NOMO-1 treated with dmso at 0.1 percent for 144 hours (cell line): Measurements from ENCODE around the gene CCR5AS.
"Not testable (repeated sequence)": the region's sequence is repeated elsewhere in the genome, so short reads cannot be mapped to it uniquely, and the experiment has no call there.

Source experiments
- DNase-seq: peaks from one replicate; lab custom pipeline; 2025; ENCODE audit not compliant: unreplicated experiment; lab: John Stamatoyannopoulos, UW

The CCR5AS gene

DNA sequence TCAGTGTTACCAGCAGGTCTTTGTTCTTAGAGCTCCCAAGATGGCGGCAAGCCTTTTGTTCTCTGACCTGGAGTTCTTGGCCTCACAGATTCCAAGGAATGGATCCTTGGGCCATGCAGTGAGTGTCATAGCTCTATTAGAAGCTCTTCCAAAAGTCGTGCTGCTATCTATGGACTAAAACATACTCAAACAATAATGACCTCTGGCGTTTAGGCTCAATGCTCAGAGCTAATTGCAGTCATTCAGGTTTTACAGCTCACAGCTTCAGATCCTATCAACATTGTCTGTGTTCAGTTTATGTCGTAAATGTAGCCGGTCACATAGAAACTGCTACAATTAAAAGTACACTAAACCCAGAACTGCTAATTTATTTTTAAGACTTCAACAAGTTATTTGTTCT, 22.4 kb upstream of the CCR5AS start:
- no peak for DNase-seq

DNA sequence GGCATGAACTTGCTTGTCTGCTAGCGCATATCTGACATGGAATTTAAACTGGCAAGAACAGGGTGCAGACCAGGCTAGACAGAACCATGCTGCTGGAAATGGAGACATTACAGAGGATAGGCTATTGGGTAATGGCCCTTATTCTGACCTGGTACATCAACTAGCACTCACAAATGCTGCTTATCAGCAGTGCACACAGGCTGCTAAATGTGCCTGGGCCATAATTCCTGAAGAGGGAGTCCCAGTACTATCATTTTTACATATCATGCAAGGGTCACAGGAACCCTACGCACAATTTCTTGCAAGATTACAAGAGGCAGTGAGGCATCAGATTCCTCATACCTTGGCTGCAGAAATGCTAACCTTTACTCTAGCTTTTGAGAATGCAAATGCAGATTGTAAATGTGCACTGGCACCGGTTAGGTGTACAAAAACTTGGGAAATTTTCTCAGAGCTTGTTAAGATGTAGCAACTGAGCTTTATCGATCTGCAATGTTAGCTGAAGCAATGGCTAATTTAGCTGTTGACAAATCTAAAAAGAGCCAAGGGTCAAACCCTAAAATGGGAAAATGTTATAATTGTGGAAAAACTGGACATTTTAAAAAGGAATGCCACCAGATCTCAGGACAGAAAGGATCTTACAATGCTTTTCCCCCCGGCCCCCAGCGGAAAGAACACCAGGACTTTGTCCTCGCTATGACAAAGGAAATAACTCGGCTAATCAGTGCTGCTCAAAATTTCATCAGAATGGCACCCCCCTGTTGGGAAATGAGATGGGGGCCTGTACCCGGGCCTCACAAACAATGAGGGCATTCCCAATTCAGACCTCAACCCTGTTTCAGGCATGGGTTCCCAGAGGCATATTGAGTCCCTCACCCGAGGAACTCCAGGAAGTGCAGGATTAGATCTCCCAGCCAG, 21.3 kb upstream of the CCR5AS start:
- no peak for DNase-seq

DNA sequence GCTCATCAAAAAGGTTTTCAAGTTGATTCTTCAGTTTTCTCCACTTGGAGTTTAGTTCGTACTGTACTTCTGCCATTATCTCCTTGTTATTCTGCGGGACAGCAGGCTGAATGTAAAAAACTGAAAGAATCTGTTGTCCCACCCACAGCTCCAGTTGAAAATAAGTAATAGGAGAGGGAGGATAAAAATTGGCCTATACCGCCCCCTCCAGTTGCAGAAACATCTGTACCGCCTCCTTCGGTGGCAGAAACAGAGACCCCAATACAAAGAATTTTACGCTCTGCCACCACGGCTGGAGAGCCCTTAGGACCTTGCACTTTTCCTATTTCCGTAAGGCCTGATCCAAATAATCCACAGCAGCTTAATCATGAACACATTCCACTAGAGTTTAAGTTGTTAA, 20.5 kb upstream of the CCR5AS start:
- not testable (repeated sequence) for DNase-seq

DNA sequence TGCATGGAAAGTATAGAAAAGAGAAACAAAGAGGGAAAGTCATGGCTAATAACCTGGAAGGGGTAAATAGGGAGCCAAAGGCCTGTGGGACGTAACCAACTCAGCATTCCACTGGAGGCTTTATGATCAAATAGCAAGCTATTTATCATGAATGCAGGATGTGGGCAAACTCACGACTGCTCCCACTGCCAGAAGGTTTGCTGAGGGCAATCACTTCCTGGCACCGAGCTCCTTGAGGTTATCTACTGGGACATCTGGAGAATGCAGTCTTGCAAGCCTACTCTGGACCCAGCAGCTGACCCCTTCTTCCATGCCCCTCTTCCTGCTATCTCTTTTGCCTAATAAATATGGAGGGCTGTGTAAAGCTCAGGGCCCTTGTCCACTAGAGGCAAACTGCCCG, 19.6 kb upstream of the CCR5AS start:
- DNase-seq = not testable (repeated sequence)

DNA sequence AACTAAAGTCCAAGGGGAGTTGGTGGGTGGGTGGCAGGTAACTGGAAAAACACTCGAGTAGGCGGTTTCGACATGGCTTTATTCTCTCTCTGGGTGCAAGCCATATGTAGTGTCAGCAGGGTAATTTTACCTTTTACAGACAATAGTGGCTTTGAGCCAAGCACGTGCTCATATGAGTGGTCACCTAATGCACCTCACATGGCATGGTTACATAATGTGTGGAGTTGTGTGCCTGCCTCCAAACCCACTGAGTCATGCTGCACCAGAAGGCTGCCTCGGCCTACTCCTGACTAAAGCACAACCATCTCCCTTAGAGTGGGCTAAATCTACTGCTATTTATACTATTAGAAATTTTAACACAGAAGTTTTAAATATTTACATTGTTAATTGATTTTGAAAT, 16.7 kb upstream of the CCR5AS start:
- no peak for DNase-seq

DNA sequence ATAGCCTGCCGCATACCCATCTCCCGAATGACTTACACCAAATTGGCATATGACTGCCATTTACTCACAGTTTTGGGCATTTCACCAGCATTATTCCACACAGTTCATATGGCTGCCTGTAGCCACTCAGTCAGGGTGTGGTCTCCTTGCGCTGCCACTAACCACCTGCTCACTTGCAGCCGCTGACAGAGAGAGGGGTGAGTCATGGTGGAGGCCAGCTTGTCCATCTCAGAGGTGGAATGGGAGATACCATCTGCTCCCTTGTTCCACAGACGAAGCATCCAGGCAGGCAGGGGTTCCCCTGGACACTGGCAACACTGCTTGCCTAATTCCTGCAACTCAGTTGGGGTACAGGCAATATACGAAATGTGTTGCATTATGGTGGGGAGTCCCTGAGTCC, 15.8 kb upstream of the CCR5AS start:
- no peak for DNase-seq

DNA sequence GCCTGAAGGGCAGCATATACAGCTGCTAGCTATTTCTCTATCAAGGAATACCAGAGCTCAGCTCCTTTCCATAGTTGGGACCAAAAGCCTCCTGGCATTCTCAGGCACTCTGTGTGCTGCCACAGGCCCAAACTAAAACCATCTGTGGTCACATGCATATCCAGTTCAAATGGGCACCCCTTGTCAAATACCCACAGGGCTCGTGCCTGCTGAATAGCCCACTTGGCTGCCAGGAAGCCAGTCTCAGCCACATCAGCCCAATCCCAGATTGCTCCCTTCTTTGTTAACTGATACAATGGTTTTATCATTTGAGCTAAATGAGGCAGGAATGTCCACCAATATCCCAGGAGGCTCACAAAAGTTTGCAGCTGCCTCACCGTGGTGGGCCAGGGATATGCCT, 14.1 kb upstream of the CCR5AS start:
- DNase-seq = no peak

DNA sequence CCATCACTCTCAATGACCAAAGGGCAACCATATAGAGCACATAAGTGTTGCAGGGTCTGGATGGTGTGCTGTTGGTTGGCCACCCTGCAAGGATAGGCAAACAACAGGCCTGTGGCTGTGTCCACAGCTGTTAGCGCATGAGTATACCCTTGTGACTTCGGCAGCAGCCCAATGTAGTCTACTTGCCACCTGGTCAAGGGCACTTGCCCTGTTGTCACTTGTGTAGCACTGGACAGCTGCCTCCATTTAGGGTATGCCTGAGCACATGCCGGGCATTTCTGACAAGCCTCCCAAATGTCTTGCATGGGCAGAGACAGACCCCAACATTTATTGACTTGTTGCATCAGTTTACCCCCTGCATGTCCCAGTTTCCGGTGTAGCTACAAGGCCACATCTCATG, 12.9 kb upstream of the CCR5AS start:
- no peak for DNase-seq

DNA sequence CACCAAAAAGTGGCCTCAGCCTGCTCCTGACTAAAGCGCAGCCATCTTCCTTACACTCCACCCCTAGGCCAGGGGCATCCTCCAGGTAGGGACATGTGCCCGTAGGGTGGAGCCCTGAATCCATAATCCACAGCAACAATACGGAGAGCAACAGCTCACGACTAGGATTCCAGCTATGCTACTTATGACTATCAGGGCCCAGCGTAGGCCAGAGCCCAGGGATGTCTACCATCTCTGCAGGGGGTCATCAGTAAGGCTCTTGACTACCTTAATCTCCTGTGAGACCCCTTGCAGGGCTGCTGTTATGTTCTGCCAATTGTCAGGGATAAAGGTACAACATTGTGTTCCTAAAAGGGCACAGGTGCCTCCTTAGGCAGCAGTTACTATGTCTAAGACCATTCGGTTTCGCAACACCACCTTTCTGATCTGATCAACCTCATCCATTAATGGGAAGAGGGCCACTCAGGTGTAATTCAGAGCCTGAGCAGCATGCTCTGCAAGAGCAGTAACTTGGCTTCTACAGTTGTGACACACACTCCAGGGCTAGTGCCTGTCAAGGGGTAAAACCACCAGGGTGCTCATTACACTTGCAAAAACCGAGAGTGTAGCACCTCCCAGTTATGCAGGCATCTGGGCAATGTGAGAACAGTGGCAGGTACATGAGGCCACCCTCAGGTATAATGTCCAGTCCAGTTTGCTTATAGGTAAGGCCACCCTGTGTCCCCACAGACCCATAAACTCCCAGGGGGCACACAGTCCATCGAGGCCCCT, 11.2 kb upstream of the CCR5AS start:
- no peak for DNase-seq

DNA sequence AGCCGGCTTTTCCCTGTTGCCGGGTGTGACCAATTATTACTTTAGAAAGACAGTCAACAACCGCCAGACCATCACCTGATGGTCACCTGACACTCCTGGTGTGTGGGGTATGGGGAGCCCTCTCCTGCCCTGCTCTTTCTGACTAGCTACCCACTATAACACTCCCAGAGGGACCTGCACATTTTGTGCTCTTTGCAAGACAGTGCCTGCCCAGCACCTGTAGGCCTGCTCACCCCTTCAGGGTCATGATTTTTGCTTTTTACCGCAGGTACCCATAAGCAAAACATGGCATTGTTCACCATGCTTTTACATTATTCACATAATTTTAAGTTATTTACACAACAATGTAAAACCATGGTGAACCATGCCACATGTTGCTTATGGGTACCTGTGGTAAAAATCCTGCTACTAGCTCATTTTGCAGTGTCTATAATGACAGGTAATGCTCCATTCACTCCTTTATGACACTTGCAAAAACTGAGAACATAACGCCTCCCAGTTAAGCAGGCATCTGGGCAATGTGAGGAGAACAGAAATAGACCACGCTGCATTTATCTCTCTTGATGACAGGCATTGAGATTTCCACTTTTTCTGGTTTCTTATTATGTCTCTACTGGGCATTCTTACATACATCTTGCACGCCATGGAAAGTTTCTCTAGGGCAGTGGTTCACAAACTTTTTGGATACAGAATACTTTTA, 10.1 kb upstream of the CCR5AS start:
- no peak for DNase-seq

DNA sequence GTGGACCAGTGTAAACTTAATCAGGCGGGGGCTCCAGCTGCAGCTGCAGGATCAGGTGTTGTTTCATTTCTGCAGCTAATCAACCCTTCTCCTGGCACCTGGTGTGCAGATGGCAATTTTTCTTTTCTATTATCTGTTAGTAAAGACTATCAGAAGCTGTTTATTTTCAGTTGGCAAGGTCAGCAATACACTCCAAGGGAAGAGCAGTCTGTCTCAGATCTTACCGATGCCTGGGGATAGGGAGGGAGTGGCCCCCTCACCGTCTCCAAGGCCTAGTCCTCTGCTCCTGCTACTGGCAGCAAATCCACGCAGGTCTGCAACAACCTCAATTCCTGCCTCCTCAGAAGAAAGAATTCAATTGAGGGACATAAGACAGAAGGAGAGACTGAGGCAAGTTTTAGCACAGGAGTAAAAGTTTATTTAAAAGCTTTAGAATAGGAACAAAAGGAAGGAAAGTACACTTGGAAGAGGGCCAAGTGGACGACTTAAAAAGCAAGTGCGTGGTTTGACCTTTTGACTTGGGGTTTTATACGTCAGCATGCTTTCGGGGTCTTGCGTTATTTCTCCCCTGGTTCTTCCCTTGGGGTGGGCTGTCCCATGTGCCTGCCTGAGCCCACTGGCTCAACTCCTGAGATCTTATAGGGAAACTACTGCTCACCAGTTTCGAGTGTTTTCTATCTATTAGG, 9.4 kb upstream of the CCR5AS start:
- no peak for DNase-seq

DNA sequence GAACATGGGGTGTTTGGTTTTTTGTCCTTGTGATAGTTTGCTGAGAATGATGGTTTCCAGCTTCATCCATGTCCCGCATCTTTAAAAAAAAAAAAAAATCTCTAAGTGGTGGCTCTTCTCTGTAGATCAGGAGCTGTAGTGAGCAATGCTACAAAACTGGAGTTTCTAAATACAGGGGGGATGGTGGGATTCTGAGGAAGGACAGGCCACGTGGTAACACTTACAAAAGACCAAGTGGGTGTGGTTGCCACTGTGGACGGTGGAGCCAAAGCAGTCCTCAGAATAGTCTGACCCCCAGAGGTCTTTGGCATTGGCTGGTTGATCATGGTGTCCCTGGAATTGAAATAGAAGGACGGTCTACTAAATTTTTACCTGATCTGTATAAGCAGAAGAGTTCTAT, 7.9 kb upstream of the CCR5AS start:
- no peak for DNase-seq

DNA sequence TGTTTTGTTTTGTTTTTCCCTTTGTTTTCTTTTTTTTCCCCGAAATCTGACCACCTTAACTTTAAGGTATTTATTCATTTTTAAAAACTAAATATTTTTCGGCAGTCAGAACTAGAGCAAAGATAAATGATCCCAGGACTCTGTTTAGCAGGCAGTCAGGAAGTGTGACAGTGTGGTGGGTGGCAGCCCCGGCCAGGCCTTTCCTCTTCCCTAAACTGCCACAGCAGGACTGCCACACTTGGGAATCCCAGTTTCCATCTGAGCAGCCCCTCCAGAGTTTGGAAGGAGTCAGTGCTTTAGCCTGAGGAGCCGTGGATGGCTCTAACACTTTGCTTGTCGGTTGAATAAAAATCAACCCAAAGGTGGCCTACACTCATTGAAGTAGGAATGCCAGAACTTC, 7.1 kb upstream of the CCR5AS start:
- DNase-seq = no peak

DNA sequence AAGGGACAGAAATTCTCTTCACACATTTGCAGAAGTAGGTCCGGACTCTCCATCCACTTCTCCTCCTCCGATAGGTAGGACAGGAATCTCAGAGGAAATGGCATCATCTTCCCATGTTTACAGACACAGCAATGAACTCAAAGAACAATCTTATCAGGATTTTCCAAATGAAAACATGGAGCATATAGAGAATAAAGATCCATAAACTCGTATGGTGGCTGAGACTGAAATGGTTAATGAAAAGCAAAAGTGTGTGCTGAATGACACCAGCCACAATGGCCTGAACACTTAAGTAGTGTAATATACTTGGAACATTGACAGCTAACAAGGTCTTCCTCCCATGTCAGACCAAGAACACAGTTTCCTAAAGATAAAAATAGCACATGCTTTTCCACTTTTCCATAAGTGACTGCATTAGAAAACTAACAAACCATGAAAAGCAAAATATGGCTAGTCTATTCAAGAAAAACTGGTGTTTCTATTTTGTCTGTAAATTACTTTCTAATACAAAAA, 6.0 kb upstream of the CCR5AS start:
- DNase-seq = no peak

DNA sequence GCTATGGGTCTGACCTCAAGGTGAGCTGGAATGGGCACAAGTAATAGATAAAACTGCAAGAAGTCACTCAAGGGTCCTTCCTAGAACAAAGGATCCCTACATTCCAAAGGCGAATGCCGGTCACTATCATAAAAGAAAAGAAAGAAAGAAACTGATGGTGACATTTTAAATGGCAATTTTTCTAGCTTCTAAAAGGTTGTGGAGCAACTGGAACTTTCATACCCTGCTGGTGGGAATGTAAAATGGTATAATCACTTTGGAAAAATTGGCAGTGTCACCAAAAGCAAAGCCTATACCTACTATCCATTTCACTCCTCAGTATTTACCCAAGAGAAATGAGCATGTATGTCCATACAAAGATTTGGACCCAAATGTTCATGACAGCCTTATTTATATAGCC, 4.4 kb upstream of the CCR5AS start:
- DNase-seq = no peak

DNA sequence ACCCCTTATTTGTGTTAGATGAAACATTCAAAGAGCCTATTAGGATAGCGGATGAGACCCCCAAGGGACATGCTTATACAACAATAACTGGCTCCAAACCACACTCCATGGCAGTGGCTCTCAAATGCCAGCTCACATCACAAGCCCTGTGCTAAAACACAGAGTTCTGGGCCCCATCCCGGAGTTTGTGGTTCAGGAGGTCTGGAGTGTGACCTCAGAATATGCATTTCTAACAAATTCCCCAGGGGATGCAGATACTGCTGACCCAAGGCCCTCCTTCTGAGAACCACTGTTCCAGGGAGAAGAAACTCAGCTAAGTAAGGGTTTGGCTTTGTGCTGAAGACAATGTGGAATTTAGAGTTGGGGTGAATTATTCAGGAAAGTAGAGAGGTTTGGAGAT, 3.8 kb upstream of the CCR5AS start:
- no peak for DNase-seq

DNA sequence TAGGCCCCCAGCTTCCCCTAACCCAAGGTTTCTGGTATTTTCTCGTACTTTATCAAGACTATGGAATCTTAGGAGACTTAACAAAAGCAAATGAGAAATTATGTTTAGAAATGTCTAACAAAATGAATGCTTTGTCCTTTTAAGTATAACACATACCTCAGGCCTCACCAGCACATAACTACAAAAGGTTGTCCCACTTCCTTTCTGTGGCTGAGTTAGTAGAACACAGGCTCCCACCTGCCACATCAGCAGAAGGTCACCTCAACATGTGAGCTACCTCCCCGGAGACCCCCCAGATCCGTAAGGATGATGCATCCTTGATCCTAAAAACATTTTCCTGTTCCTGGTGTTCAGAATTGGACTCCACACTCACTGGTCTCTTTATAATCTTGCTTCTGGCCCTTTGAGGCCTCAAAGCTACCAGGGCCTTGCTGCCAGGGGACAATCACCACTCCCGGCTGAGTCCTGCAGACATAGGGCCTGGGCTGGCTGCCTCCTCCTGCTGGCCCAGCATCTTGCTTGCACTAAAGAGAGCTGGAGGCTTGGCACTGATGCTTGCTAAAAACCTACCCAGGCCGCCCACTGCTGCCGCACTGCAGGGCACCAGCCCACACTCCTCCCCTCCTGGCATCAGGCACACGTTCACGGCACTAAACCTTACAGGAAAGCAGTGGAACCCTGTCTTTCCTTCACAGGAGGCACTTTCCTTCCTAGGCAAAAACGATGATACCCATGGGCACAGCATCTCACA, 3.0 kb upstream of the CCR5AS start:
- DNase-seq = no peak

DNA sequence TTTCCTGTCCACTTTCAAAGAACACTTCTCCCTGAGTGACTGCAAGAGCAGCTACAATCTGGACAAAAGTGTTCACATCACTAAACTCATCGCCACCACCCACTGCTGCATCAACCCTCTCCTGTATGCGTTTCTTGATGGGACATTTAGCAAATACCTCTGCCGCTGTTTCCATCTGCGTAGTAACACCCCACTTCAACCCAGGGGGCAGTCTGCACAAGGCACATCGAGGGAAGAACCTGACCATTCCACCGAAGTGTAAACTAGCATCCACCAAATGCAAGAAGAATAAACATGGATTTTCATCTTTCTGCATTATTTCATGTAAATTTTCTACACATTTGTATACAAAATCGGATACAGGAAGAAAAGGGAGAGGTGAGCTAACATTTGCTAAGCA, 2.0 kb upstream of the CCR5AS start:
- DNase-seq = no peak

DNA sequence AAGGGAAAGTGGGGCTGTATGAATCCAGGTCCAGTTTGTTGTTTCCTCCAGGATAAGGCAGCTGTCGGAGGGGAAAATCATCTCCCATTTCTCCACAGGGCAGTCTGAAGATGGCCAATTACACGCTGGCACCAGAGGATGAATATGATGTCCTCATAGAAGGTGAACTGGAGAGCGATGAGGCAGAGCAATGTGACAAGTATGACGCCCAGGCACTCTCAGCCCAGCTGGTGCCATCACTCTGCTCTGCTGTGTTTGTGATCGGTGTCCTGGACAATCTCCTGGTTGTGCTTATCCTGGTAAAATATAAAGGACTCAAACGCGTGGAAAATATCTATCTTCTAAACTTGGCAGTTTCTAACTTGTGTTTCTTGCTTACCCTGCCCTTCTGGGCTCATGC, 1.1 kb upstream of the CCR5AS start:
- no peak for DNase-seq

DNA sequence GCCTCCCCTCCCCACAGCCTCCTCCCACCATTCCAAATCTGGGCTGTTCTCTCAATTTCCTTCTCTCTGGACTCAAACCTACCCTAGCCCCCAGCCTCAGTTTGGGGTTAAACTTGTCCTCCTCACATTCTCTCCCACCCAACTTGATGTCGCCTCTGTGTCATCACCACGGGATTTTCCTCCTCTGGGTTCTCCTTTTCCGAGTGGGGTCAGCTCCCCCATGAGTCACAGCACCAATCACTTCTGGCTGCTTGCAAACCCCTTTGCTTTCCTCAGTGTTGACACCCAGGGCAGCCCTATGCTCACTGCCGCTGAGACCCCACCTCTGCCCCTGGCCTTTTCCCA, 451 bp downstream of the CCR5AS start:
- DNase-seq = no peak
